SU-DHL-6 (cell line): ENCODE data around the gene ABCB8.
A peak's percentile ranks its signal among the peaks of the same experiment; 100 is the strongest.

Source experiments
- H2AFZ ChIP-seq: fragments of 200-600 bp; sonication (generic); 2 replicates; pipeline ENCODE4 v1.6.1; 2014; ENCODE audit warnings: low read depth, mild to moderate bottlenecking, moderate library complexity, mixed read lengths, antibody characterized with exemption, low read length; ENCODE audit not compliant: severe bottlenecking
- H3F3A ChIP-seq: fragments of 200-600 bp; shearing (Covaris generic); 2 replicates; pipeline ENCODE4 v1.6.0; 2016; ENCODE audit warnings: antibody characterized with exemption, mild to moderate bottlenecking; ENCODE audit not compliant: insufficient read depth
- H3K27ac ChIP-seq: fragments of 200-600 bp; sonication (generic); 2 replicates; pipeline ENCODE4 v1.5.1; 2016; ENCODE audit warnings: low read depth, mild to moderate bottlenecking, low read length, moderate library complexity, mixed read lengths
- H3K27me3 ChIP-seq: fragments of 200-600 bp; sonication (generic), shearing (Covaris generic); 2 replicates; pipeline ENCODE4 v1.6.0; 2014; ENCODE audit warnings: mild to moderate bottlenecking, low read length
- H3K36me3 ChIP-seq: fragments of 200-600 bp; sonication (generic); 2 replicates; pipeline ENCODE4 v1.6.1; 2014; ENCODE audit warnings: mild to moderate bottlenecking, low read length, mixed read lengths
- H3K4me2 ChIP-seq: fragments of 300-600, 200-600 bp; shearing (Covaris generic), sonication (generic); 2 replicates; pipeline ENCODE4 v1.6.0; 2014; ENCODE audit warnings: low read length, low read depth, mild to moderate bottlenecking; ENCODE audit not compliant: poor library complexity, severe bottlenecking
- H3K4me3 ChIP-seq: fragments of 200-600 bp; sonication (generic); 2 replicates; pipeline ENCODE4 v1.5.1; 2014; ENCODE audit warnings: antibody characterized with exemption, low read length, mild to moderate bottlenecking, mixed read lengths; ENCODE audit not compliant: insufficient read depth, poor library complexity, severe bottlenecking
- H3K79me2 ChIP-seq: fragments of 200-600 bp; sonication (generic); 2 replicates; pipeline ENCODE4 v1.6.1; 2014; ENCODE audit warnings: mild to moderate bottlenecking, low read length, moderate library complexity; ENCODE audit not compliant: insufficient read depth
- H3K9ac ChIP-seq: fragments of 200-600 bp; sonication (generic); 2 replicates; pipeline ENCODE4 v1.7.0; 2014; ENCODE audit warnings: mild to moderate bottlenecking, low read length
- H3K9me2 ChIP-seq: fragments of 200-600 bp; sonication (generic); replicated peaks from 2 replicates; pipeline ENCODE4 v1.6.1; 2014; ENCODE audit warnings: low read length; ENCODE audit not compliant: insufficient read depth
- H3K9me3 ChIP-seq: fragments of 200-600 bp; sonication (generic); 2 replicates; pipeline ENCODE4 v1.6.1; 2014; ENCODE audit warnings: low read length, mixed read lengths; ENCODE audit not compliant: insufficient read depth
- H4K20me1 ChIP-seq: fragments of 200-600 bp; sonication (generic); 2 replicates; pipeline ENCODE4 v1.6.1; 2014; ENCODE audit warnings: low read depth, mild to moderate bottlenecking, antibody characterized with exemption, low read length, moderate library complexity, mixed read lengths
- CTCF ChIP-seq: fragments of 200-600 bp; sonication (generic); IDR thresholded peaks from one replicate; pipeline ENCODE4 v1.5.1; 2017; ENCODE audit warnings: antibody characterized with exemption, mild to moderate bottlenecking, low read length, moderate library complexity; ENCODE audit not compliant: insufficient read depth, poor library complexity, severe bottlenecking
- EZH2phosphoT487 ChIP-seq: fragments of 200-600 bp; sonication (generic), shearing (Covaris generic); conservative IDR thresholded peaks from 2 replicates; pipeline ENCODE4 v1.6.1; 2018; ENCODE audit warnings: mild to moderate bottlenecking, antibody characterized with exemption, low read length, moderate library complexity, mixed read lengths

The ABCB8 gene

GRCh38 chr7:151059367-151060112 lies 31.3 kb downstream of the ABCB8 start, which contains the start of gene SLC4A2:
Gene SLC4A2 (plus strand): TSS chr7:151059589. CDS start chr7:151061988, 2,399 bp downstream.
- Histone ChIP-seq H3K9me3 (no peaks in the 10 kb centered on the region), H3K79me2 (peaks cover 27% of the 10 kb centered on the region), H3K4me2 (peak within 1 kb of the TSS; percentile 84), H3K4me3 (peak within 1 kb of the TSS; percentile 86), H3F3A (peaks cover 8% of the 10 kb centered on the region), H3K27ac (peak within 1 kb of the TSS; percentile 82), H2AFZ (peak within 1 kb of the TSS; percentile 86), H3K36me3 (no peaks in the 10 kb centered on the region), H3K27me3 (no peaks in the 10 kb centered on the region), H3K9ac (peak within 1 kb of the TSS; percentile 77), H4K20me1 (no peaks in the 10 kb centered on the region), H3K9me2 (no peaks in the 10 kb centered on the region)
- TF ChIP-seq CTCF (peak; percentile 31), EZH2phosphoT487 (no peak)

GRCh38 chr7:151060113-151060415 lies 31.8 kb downstream of the ABCB8 start:
- H3K4me3 ChIP-seq, result peak overlapping the region; percentile 86
- H4K20me1 ChIP-seq, result no peaks in the 10 kb centered on the region
- H3K9me2 ChIP-seq, result no peaks in the 10 kb centered on the region
- no peaks in the 10 kb centered on the region for H3K9me3 ChIP-seq
- TF ChIP-seq EZH2phosphoT487 (no peak), CTCF (no peak)
- H2AFZ ChIP-seq, result peak overlapping the region; percentile 86
- peak overlapping the region; percentile 77 for H3K9ac ChIP-seq
- peaks cover 8% of the 10 kb centered on the region for H3F3A ChIP-seq
- peaks cover 27% of the 10 kb centered on the region for H3K79me2 ChIP-seq
- H3K4me2 ChIP-seq, result peak overlapping the region; percentile 84
- H3K27ac ChIP-seq, result peak overlapping the region; percentile 82
- no peaks in the 10 kb centered on the region for H3K36me3 ChIP-seq
- no peaks in the 10 kb centered on the region for H3K27me3 ChIP-seq

- H3F3A ChIP-seq, result peaks cover 8% of the 10 kb centered on the region
- H3K9me2 ChIP-seq, result no peaks in the 10 kb centered on the region
- TF ChIP-seq CTCF (peak; percentile 23), EZH2phosphoT487 (no peak)
- H3K79me2 ChIP-seq, result peaks cover 27% of the 10 kb centered on the region
- peak overlapping the region; percentile 82; the same call in 1 of the 2 replicates for H3K27ac ChIP-seq
- peak overlapping the region; percentile 84 for H3K4me2 ChIP-seq
- no peaks in the 10 kb centered on the region for H4K20me1 ChIP-seq
- H3K9ac ChIP-seq, result peak overlapping the region; percentile 77
- H3K27me3 ChIP-seq, result no peaks in the 10 kb centered on the region
- no peaks in the 10 kb centered on the region for H3K9me3 ChIP-seq
- no peaks in the 10 kb centered on the region for H3K36me3 ChIP-seq
- H3K4me3 ChIP-seq, result peak overlapping the region; percentile 86
- peak overlapping the region; percentile 86 for H2AFZ ChIP-seq
These were observed 32.4 kb downstream of the ABCB8 start for GRCh38 chr7:151060416-151061212.
